Measurements from ENCODE around the gene IGF2BP2. TPM values are rescaled to one million over a fixed set of nuclear protein-coding genes. Genes with fewer than 3 reads are reported as not detected.

The IGF2BP2 gene
- total RNA-seq, 6 donors from 2014 or later, result 11.4 to 60.3 (median 24.9) TPM

DNA sequence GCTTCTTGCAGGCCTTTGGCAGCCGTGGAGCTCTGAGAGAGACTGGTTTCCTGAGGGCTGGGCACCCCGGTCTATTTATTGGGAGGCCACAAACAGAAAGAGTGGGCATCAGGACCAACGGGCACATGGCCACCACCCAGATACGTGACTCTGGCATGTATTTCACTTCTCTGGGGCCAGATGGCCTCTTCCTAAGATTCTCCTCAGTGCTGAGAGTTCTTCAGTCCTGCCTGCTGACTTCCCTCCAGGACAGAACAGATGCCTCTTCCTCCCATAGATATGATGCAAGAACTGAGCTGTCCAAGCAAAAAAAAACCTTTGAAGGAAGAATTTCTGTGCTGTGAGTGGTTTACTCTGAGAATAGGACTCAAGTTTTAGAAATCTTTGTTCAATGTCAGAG, 107.7 kb downstream of the IGF2BP2 start:
- DNase-seq (no peak), ATAC-seq (ENCODE audit: low FRiP score in 2 of 2) (peak; percentile 6 to 56)
- Histone ChIP-seq H3K27ac (peak overlapping the region in 2 of 4 donors; percentile 13 to 36), H3K27me3 (no peaks in the 10 kb centered on the region), H3K4me1 (peaks cover 0 to 30% (median 17%) of the 10 kb centered on the region in 4 donors), H3K4me3 (no peak overlapping the region), H3K36me3 (no peaks in the 10 kb centered on the region), H3K9me3 (no peaks in the 10 kb centered on the region)
- WGBS, 2 donors, result 30 to 45% methylated on average over 4 of the region's 4 CpGs
- TF ChIP-seq POLR2AphosphoS5 (IDR thresholded peaks at IDR 0.05) (no peak), POLR2A (IDR thresholded peaks at IDR 0.05) (no peak), EP300 (IDR thresholded peaks at IDR 0.05) (no peak)
- TF ChIP-seq, protein P1, sequence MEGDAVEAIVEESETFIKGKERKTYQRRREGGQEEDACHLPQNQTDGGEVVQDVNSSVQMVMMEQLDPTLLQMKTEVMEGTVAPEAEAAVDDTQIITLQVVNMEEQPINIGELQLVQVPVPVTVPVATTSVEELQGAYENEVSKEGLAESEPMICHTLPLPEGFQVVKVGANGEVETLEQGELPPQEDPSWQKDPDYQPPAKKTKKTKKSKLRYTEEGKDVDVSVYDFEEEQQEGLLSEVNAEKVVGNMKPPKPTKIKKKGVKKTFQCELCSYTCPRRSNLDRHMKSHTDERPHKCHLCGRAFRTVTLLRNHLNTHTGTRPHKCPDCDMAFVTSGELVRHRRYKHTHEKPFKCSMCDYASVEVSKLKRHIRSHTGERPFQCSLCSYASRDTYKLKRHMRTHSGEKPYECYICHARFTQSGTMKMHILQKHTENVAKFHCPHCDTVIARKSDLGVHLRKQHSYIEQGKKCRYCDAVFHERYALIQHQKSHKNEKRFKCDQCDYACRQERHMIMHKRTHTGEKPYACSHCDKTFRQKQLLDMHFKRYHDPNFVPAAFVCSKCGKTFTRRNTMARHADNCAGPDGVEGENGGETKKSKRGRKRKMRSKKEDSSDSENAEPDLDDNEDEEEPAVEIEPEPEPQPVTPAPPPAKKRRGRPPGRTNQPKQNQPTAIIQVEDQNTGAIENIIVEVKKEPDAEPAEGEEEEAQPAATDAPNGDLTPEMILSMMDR (IDR thresholded peaks at IDR 0.05), result no peak

DNA sequence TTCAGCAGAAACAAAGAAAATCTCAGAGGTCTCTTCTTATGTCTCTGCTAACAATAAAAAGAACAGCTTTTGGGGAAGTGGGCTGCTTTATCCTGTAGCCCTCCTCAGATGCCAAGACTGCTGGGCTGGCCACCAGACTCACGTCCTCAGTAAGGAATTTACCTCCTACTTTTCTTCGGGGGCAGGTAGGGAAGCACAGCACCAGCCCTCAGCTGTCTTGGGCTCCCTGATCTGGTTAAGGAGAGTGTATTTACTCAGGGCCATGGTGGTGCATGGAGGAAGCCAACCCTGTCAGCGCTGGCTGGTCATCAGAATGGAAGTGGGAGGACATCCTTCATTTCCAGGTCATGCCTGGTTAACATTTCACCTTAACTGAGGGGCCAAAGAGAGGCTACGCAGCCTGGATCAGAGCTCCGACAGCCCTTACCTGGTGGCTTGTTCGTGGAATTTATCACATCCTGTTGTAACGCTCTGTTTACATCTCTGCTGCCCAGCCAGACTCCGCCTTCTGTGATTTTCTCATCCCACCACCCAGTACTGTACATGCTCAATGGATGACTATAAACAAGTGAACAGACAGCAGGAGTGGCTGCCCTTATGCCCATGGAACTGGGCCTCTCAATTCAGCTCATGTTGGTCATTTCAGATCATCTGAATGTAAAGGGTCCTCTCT, 108.3 kb downstream of the IGF2BP2 start:
- H3K36me3 ChIP-seq, result no peaks in the 10 kb centered on the region
- DNase-seq (no peak), ATAC-seq (ENCODE audit: low FRiP score in 2 of 2) (peak in 1 of 2 donors; percentile 11)
- H3K27me3 ChIP-seq, result no peaks in the 10 kb centered on the region
- H3K4me1 ChIP-seq, result peaks cover 0 to 32% (median 17%) of the 10 kb centered on the region in 4 donors
- TF ChIP-seq, protein P1 (IDR thresholded peaks at IDR 0.05), result no peak
- TF ChIP-seq POLR2AphosphoS5 (IDR thresholded peaks at IDR 0.05), result no peak
- no peak for TF ChIP-seq EP300 (IDR thresholded peaks at IDR 0.05)
- TF ChIP-seq POLR2A (IDR thresholded peaks at IDR 0.05), result no peak
- H3K4me3 ChIP-seq, result no peak overlapping the region
- no peaks in the 10 kb centered on the region for H3K9me3 ChIP-seq
- WGBS, 2 donors, result 59 to 73% methylated on average over 6 to 8 of the region's 8 CpGs
- H3K27ac ChIP-seq, result peak overlapping the region in 2 of 4 donors; percentile 13 to 36

DNA sequence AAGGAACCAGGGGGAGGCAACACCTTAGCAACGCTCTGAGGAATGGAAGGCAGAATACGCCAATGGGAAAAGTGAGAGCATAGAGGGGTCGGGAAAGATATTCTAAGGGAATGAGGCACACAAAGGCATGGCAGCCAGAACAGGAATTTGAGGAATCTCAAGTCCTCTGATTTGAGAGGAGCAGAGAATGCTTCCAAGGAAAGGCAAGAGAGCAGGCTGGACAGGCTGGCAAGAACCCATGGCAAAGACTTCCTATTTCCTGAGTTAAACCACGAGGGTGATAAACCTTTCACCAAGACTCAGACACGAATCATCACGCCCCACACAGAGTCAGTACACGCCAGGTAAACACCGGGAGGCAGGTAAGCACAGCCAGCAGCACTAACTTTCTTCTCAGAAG, 109.8 kb downstream of the IGF2BP2 start:
- Histone ChIP-seq H3K27me3 (no peaks in the 10 kb centered on the region), H3K36me3 (no peaks in the 10 kb centered on the region), H3K4me3 (no peak overlapping the region), H3K27ac (no peak overlapping the region), H3K4me1 (peaks cover 0 to 38% (median 18%) of the 10 kb centered on the region in 4 donors), H3K9me3 (no peaks in the 10 kb centered on the region)
- 44% methylated on average over 8 of the region's 8 CpGs for WGBS, 2 donors
- no peak for DNase-seq
- no peak for TF ChIP-seq POLR2A (IDR thresholded peaks at IDR 0.05)
- TF ChIP-seq, protein P1 (IDR thresholded peaks at IDR 0.05), result no peak
- TF ChIP-seq POLR2AphosphoS5 (IDR thresholded peaks at IDR 0.05), result no peak
- TF ChIP-seq EP300 (IDR thresholded peaks at IDR 0.05), result no peak
- no peak for ATAC-seq (ENCODE audit: low FRiP score in 2 of 2)

DNA sequence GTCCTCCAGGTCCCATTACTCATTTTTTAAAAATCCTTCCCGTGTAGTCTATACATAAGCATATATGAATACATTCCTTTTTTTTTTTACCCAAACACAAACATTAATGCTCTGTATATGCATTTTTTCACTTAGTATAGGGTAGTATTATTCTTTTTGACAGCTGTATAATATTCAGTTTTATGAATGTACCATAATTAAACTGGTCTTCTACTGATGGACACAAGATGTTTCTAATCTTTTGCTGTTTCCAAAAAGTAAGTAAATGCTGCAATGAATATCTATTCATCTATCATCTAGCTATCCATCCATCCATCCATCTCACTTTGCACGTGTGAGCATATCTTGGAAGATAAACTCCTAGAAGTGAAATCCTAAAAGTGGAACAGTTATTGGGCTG, 110.8 kb downstream of the IGF2BP2 start:
- Histone ChIP-seq H3K9me3 (no peaks in the 10 kb centered on the region), H3K36me3 (no peaks in the 10 kb centered on the region), H3K27ac (no peak overlapping the region), H3K4me3 (no peak overlapping the region), H3K27me3 (no peaks in the 10 kb centered on the region), H3K4me1 (peaks cover 0 to 38% (median 18%) of the 10 kb centered on the region in 4 donors)
- DNase-seq (no peak), ATAC-seq (ENCODE audit: low FRiP score in 2 of 2) (no peak)
- TF ChIP-seq POLR2A (IDR thresholded peaks at IDR 0.05) (no peak), EP300 (IDR thresholded peaks at IDR 0.05) (no peak), POLR2AphosphoS5 (IDR thresholded peaks at IDR 0.05) (no peak)
- TF ChIP-seq, protein P1 (IDR thresholded peaks at IDR 0.05), result no peak
- WGBS, 2 donors, result 84 to 95% methylated on average over 2 of the region's 2 CpGs

DNA sequence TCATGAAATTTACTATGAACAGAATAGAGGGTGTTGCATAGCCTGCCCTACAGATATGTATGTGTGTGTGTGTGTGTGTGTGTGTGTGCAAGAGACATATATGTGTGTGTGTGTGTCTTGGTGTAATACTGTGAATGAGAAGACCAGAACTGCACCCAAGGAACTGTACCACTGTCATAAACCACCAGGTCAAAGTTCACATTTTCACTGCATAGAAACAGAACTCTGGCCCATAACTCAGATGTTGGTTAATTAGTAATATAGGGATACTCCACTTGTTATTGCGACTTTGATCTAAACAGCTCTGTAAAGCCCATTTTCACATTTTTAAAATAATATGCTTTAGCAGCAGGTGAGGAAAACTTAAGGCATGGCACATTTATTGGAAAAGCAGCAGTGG, 111.8 kb downstream of the IGF2BP2 start:
- H3K9me3 ChIP-seq, result no peaks in the 10 kb centered on the region
- no peak for ATAC-seq (ENCODE audit: low FRiP score in 2 of 2)
- 85 to 96% methylated on average over 1 of the region's 1 CpG for WGBS, 2 donors
- TF ChIP-seq, protein P1 (IDR thresholded peaks at IDR 0.05), result no peak
- TF ChIP-seq EP300 (IDR thresholded peaks at IDR 0.05) (no peak), POLR2A (IDR thresholded peaks at IDR 0.05) (no peak), POLR2AphosphoS5 (IDR thresholded peaks at IDR 0.05) (no peak)
- H3K4me3 ChIP-seq, result no peak overlapping the region
- no peak overlapping the region for H3K27ac ChIP-seq
- DNase-seq, result no peak
- no peaks in the 10 kb centered on the region for H3K36me3 ChIP-seq
- H3K27me3 ChIP-seq, result no peaks in the 10 kb centered on the region
- peaks cover 0 to 35% (median 18%) of the 10 kb centered on the region in 4 donors for H3K4me1 ChIP-seq

Measured in upper lobe of left lung (tissue), 6 donors.